Common myeloid progenitor, CD34-positive (primary cell): ENCODE data around the gene CLN6.
A peak's percentile ranks its signal among the peaks of the same experiment; 100 is the strongest.

Experiments
- CTCF ChIA-PET: fragments of 350-600 bp; sonication (Branson Sonifier 250); formaldehyde crosslinking; loops from one replicate; lab custom pipeline; 2021; ENCODE audit warnings: antibody characterized with exemption; lab: Charles Lee
- POLR2A ChIA-PET: fragments of 350-600 bp; sonication (Branson Sonifier 250); formaldehyde crosslinking; loops from one replicate; lab custom pipeline; 2021; ENCODE audit warnings: antibody characterized with exemption; lab: Charles Lee
- DNase-seq, 3 donors: peaks; one replicate each; pipeline versions ENCODE4 v3.0.0 to v3.0.0-alpha.2; 2013
- H3K27ac ChIP-seq, 2 experiments: 1 replicate in 1 of 2; 2 replicates in 1 of 2; pipeline ENCODE4 v1.7.0; 2013; ENCODE audit warnings: inconsistent platforms in 2 of 2, low read length in 2 of 2, mild to moderate bottlenecking in 2 of 2, low read depth in 1 of 2, moderate library complexity in 1 of 2; ENCODE audit not compliant: severe bottlenecking in 2 of 2, insufficient read depth in 1 of 2, poor library complexity in 1 of 2
- H3K27me3 ChIP-seq, 5 experiments: replicated peaks in 2 of 5; 1 replicate in 3 of 5; 2 replicates in 2 of 5; pipeline versions ENCODE4 v1.6.1 to v1.7.0; 2013; ENCODE audit warnings: low read length in 4 of 5, mild to moderate bottlenecking in 2 of 5, moderate library complexity in 2 of 5, inconsistent platforms in 1 of 5; ENCODE audit not compliant: insufficient read depth in 5 of 5, control insufficient read depth in 4 of 5
- H3K36me3 ChIP-seq, 4 experiments: 1 replicate in 2 of 4; 2 replicates in 2 of 4; pipeline versions ENCODE4 v1.6.1 to v1.7.0; 2013; ENCODE audit warnings: low read length in 3 of 4, control low read depth in 1 of 4, mild to moderate bottlenecking in 1 of 4; ENCODE audit not compliant: control insufficient read depth in 4 of 4, insufficient read depth in 4 of 4
- H3K4me1 ChIP-seq, 4 experiments: 1 replicate in 3 of 4; 2 replicates in 1 of 4; pipeline versions ENCODE4 v1.6.1 to v1.7.1; 2013; ENCODE audit warnings: low read length in 3 of 4, mild to moderate bottlenecking in 3 of 4, control low read depth in 1 of 4, inconsistent platforms in 1 of 4, moderate library complexity in 1 of 4; ENCODE audit not compliant: control insufficient read depth in 4 of 4, insufficient read depth in 4 of 4; ENCODE audit errors: control extremely low read depth in 1 of 4
- H3K4me3 ChIP-seq, 7 experiments: 1 replicate in 4 of 7; 2 replicates in 3 of 7; pipeline versions ENCODE4 v1.5.1 to v1.7.0; 2013; ENCODE audit warnings: mild to moderate bottlenecking in 7 of 7, low read length in 6 of 7, moderate library complexity in 6 of 7, inconsistent platforms in 2 of 7, low read depth in 2 of 7, control low read depth in 1 of 7; ENCODE audit not compliant: insufficient read depth in 4 of 7, control insufficient read depth in 1 of 7; ENCODE audit errors: extremely low read depth in 1 of 7
- H3K9me3 ChIP-seq, 5 experiments: 1 replicate in 4 of 5; 2 replicates in 1 of 5; pipeline versions ENCODE4 v1.6.1 to v1.7.1; 2013; ENCODE audit warnings: low read length in 4 of 5, mild to moderate bottlenecking in 2 of 5, inconsistent platforms in 1 of 5, low read depth in 1 of 5, moderate library complexity in 1 of 5; ENCODE audit not compliant: control insufficient read depth in 4 of 5, insufficient read depth in 2 of 5; ENCODE audit errors: control extremely low read depth in 1 of 5
- WGBS: methylation state at CpG from one replicate; pipeline ENCODE4 v1.1.5; 2013; ENCODE audit not compliant: insufficient coverage; 5-methylcytosine and 5-hydroxymethylcytosine counted together

CLN6 gene

DNA sequence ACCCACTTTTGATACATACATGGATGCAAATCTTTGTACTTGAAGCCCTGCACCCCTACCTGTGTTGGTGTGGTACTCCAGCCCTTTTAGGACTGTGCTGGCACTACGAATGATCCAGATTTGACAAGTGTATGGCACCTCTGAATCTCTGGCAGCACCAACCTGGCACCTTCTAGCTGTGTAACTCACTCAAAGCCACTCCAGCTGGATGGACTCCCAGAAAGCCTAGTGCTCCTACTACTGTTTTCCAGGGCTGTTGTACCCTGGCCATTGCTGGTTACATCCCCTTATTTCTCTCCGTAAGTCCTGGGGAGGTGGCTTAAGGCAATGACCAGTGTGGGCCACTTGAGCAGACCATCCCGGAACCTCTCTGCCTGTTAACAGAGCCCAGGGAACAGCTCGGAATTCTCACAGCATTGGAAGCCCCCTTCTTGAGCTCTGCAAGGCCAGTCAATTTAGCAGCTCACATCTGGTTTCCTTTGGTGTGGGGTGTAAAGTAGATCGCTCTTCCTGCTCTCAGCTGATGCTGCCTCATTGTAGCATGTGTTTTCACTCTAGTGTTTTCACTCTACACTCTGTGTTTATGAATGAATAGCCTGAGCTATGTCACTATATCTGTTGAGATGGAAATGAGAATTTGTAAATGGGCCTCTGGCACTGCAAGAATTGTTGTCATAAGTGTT, 36.6 kb downstream of the CLN6 start:
- H3K4me3 ChIP-seq: no peak overlapping the region
- no peaks in the 10 kb centered on the region for H3K4me1 ChIP-seq
- H3K36me3 ChIP-seq: peaks cover 6 to 68% (median 43%) of the 10 kb centered on the region in 4 experiments
- WGBS: 100% methylated on average over 4 of the region's 5 CpGs
- ChIA-PET CTCF (interaction anchor here (1.0 to 4.3 kb wide), 4 partner anchors 8 to 17 kb away, joined by 4 to 16 read pairs (median 6); no protein-coding TSS in a partner anchor), POLR2A (no interaction called here)
- peak overlapping the region in 1 of 2 experiments; percentile 30 for H3K27ac ChIP-seq
- H3K9me3 ChIP-seq: no peaks in the 10 kb centered on the region
- no peaks in the 10 kb centered on the region for H3K27me3 ChIP-seq
- no peak for DNase-seq

DNA sequence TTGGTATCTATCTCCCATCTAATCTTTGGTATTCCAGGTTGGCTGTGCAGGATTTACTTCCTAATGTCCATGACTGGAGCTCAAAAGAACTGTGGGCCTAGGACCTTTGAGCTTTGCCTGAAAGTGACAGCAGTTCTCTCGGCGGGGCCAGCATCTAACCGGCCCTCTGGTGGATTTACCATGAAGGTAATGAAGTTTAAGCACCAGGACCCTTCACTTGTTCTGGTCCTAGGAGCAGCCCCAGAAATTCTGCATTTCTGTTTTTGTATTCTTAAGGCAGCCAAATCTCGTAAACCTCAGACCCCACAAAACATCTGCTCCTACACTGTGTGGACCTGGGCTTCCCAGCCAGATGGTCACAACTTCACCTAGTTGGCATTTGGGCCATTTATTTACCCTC, 37.4 kb downstream of the CLN6 start:
- ChIA-PET CTCF (interaction anchor here (1.8 to 4.3 kb wide), 2 partner anchors 7 to 10 kb away, joined by 4 to 16 read pairs; no protein-coding TSS in a partner anchor), POLR2A (no interaction called here)
- peaks cover 7 to 67% (median 44%) of the 10 kb centered on the region in 4 experiments for H3K36me3 ChIP-seq
- no peaks in the 10 kb centered on the region for H3K27me3 ChIP-seq
- no peak for DNase-seq
- H3K4me3 ChIP-seq: no peak overlapping the region
- no peaks in the 10 kb centered on the region for H3K4me1 ChIP-seq
- no peak overlapping the region for H3K27ac ChIP-seq
- WGBS: 100% methylated on average over 1 of the region's 4 CpGs
- no peaks in the 10 kb centered on the region for H3K9me3 ChIP-seq

DNA sequence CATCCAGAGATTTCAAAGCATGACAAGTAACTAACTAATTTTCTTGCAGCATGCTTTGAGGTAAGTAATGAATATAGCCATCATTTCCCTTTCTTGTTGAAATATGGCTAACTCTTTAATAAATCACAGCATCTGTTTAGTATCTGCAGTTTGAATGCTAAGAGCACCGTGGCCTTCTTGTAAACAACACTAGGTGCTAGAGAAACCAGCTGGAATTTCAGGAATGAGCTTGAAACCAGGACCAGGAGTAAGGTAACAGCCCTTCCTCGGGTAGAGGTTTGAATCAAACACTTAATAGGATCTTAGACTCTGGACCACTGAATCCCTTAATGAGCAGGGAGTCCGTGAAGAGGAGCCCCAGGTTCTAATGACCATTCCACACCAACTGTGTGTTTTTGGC, 38.0 kb downstream of the CLN6 start:
- 96% methylated on average over 2 of the region's 3 CpGs for WGBS
- CTCF ChIA-PET: interaction anchor here (1.0 kb wide), 1 partner anchor 14 kb away, joined by 3 read pairs; no protein-coding TSS in a partner anchor
- H3K4me3 ChIP-seq: no peak overlapping the region
- no peak overlapping the region for H3K27ac ChIP-seq
- H3K4me1 ChIP-seq: no peaks in the 10 kb centered on the region
- no peak for DNase-seq
- H3K27me3 ChIP-seq: no peaks in the 10 kb centered on the region
- no peaks in the 10 kb centered on the region for H3K9me3 ChIP-seq
- H3K36me3 ChIP-seq: peaks cover 9 to 69% (median 47%) of the 10 kb centered on the region in 4 experiments
- POLR2A ChIA-PET: no interaction called here

DNA sequence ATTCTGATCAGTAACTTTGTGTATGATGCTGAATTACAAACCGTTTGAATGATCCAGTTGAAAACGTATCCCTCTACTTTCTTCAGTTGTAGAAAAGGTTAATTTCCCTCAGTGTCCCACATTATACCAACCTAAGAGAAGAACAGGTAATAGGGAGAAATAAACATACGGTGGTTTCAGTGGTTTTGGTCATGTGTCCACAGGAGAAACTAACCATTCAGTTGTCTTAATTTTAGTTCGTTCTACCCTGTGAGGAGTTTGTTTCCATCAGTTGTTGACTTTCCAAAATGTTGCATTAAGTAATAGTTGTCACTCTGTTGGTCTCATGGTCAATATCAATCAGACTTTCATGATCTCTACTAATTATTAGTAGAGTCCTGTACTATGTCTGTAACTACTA, 39.5 kb downstream of the CLN6 start:
- WGBS: 80% methylated on average over 1 of the region's 4 CpGs
- POLR2A ChIA-PET: no interaction called here
- H3K4me1 ChIP-seq: no peaks in the 10 kb centered on the region
- no peaks in the 10 kb centered on the region for H3K27me3 ChIP-seq
- DNase-seq: no peak
- CTCF ChIA-PET: no interaction called here
- H3K9me3 ChIP-seq: no peaks in the 10 kb centered on the region
- H3K4me3 ChIP-seq: no peak overlapping the region
- H3K36me3 ChIP-seq: peaks cover 13 to 71% (median 45%) of the 10 kb centered on the region in 4 experiments
- H3K27ac ChIP-seq: no peak overlapping the region

DNA sequence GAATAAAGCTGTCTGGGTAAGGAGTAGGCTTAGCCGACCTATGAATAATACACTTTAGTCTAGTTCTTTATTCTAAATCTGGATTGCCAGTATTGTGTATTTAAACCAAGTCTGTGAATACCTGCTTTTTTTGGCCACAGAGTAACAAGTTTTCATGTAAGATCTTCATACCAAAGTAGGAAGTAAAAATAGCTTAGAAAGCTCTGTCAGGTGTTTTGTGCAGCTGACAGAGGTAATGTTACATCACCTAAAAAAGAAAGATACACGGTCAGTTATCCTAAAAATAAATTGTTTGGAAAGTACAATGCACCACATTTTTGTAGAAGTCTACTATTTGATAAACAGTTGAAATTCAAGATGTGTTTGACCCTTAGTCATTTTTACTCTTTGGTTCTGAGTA, 40.9 kb downstream of the CLN6 start:
- no peaks in the 10 kb centered on the region for H3K27me3 ChIP-seq
- no peak overlapping the region for H3K4me3 ChIP-seq
- H3K27ac ChIP-seq: no peak overlapping the region
- H3K36me3 ChIP-seq: peaks cover 19 to 80% (median 51%) of the 10 kb centered on the region in 4 experiments
- ChIA-PET POLR2A (no interaction called here), CTCF (no interaction called here)
- no peaks in the 10 kb centered on the region for H3K9me3 ChIP-seq
- DNase-seq: no peak
- H3K4me1 ChIP-seq: no peaks in the 10 kb centered on the region
- WGBS: no CpG with 5 or more reads among the region's 2 CpGs

DNA sequence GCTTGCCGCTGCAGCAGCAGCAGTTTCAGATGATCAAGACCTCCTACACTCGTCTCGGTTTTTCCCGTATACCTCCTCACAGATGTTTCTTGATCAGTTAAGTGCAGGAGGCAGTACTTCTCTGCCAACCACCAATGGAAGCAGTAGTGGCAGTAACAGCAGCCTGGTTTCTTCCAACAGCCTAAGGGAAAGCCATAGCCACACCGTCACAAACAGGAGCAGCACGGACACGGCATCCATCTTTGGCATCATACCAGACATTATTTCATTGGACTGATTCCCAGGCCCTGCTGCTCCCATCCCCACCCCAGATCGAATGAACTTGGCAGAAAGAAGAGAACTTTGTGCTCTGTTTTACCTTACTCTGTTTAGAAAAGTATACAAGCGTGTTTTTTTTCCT, 42.0 kb downstream of the CLN6 start:
- CTCF ChIA-PET: no interaction called here
- peaks cover 22 to 80% (median 48%) of the 10 kb centered on the region in 4 experiments for H3K36me3 ChIP-seq
- H3K4me1 ChIP-seq: no peaks in the 10 kb centered on the region
- WGBS: 98% methylated on average over 4 of the region's 9 CpGs
- POLR2A ChIA-PET: no interaction called here
- no peak for DNase-seq
- no peaks in the 10 kb centered on the region for H3K9me3 ChIP-seq
- no peak overlapping the region for H3K4me3 ChIP-seq
- no peaks in the 10 kb centered on the region for H3K27me3 ChIP-seq
- H3K27ac ChIP-seq: no peak overlapping the region

DNA sequence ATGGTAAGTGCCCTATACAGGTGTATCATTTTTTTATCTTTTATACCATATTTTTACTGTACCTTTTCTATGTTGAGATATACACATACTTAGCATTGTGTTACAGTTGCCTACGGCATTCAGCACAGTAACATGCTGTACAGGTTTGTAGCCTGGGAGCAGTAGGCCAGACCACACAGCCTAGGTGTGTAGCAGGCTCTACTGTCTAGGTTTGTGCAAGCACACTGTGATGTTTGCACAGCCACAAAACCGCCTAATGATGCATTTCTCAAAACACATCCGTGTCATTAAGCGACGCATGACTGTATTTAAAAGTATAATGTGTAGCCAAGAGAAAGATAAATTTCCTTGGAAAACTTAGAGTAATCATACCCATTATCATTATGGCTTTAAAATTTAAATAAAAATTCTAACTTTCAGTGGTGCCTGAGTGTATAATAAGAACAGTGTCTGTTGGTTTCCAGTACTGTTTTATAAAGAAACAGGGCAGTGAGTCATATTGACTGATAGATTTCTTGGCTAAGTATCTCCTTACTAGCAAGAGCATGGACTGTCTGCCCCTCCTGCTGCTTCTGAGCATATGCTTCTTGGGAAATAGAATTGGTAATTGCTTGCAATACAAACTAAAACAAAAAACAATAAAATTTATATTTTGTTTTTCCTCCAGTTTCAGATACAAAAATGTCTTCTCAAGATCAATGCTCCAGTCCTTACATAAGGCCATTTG, 42.7 kb downstream of the CLN6 start:
- Histone ChIP-seq H3K27me3 (no peaks in the 10 kb centered on the region), H3K36me3 (peaks cover 18 to 76% (median 46%) of the 10 kb centered on the region in 4 experiments), H3K4me3 (no peak overlapping the region), H3K9me3 (no peaks in the 10 kb centered on the region), H3K4me1 (no peaks in the 10 kb centered on the region), H3K27ac (no peak overlapping the region)
- WGBS: 100% methylated on average over 1 of the region's 5 CpGs
- ChIA-PET POLR2A (no interaction called here), CTCF (interaction anchor here (3.7 kb wide), 1 partner anchor 7 kb away, joined by 16 read pairs; no protein-coding TSS in a partner anchor)
- DNase-seq: no peak
